ENCODE measurements around the gene CHSY3. TPM values are rescaled to one million over a fixed set of nuclear protein-coding genes. Genes with fewer than 3 reads are reported as not detected.
A peak's percentile ranks its signal among the peaks of the same experiment; 100 is the strongest.

CHSY3 gene
- polyA plus RNA-seq, 1 donor from 2014 or later, result 0.40 TPM

DNA sequence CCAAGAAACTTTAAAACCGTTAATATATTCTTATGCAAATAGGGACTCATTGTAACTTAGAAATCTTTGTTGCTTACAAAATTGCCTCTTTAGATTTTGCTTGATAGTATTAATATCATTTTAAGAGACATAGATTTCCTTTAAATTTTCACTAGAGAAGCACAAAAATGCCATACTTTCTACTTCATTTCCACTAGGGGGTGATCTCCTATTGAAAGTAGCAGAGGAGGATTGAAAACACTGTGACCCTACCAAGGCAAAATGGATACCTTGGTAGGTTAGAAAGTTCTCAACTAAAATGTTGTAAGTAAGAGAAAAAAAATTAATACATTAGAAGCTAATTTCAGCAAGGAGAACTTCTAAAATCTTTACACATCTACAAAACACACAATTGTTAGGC, 204.9 kb downstream of the CHSY3 start:
- no peak overlapping the region for H3K4me3 ChIP-seq (ENCODE audit: low read length)
- no peak overlapping the region for H3K4me2 ChIP-seq (ENCODE audit: low read length)
- H3K9me3 ChIP-seq (ENCODE audit: low read length), result no peaks in the 10 kb centered on the region
- H2AFZ ChIP-seq (ENCODE audit: low read depth, low read length), result no peak overlapping the region
- no peak overlapping the region for H3K27ac ChIP-seq (ENCODE audit: low read length)
- H3K36me3 ChIP-seq (ENCODE audit: insufficient read depth, low read length), result no peaks in the 10 kb centered on the region
- H4K20me1 ChIP-seq (ENCODE audit: insufficient read depth), result no peaks in the 10 kb centered on the region
- H3F3A ChIP-seq (ENCODE audit: insufficient read depth, low read length, poor library complexity, severe bottlenecking), result no peaks in the 10 kb centered on the region
- H3K9ac ChIP-seq (ENCODE audit: low read length), result no peak overlapping the region
- H3K79me2 ChIP-seq (replicated peaks; ENCODE audit: insufficient read depth, low read length), result no peaks in the 10 kb centered on the region
- TF ChIP-seq EP300 (conservative IDR thresholded peaks at IDR 0.05; ENCODE audit: poor library complexity, severe bottlenecking) (no peak), SMC3 (conservative IDR thresholded peaks at IDR 0.05; ENCODE audit: poor library complexity) (peak; percentile 69), RAD21 (conservative IDR thresholded peaks at IDR 0.05) (peak; percentile 66), CTCF (IDR thresholded peaks at IDR 0.05; ENCODE audit: poor library complexity, severe bottlenecking) (peak; percentile 61)
- no peaks in the 10 kb centered on the region for H3K9me2 ChIP-seq (ENCODE audit: insufficient read depth, low read length)
- no peaks in the 10 kb centered on the region for H3K27me3 ChIP-seq (ENCODE audit: insufficient read depth, low read depth, low read length)

DNA sequence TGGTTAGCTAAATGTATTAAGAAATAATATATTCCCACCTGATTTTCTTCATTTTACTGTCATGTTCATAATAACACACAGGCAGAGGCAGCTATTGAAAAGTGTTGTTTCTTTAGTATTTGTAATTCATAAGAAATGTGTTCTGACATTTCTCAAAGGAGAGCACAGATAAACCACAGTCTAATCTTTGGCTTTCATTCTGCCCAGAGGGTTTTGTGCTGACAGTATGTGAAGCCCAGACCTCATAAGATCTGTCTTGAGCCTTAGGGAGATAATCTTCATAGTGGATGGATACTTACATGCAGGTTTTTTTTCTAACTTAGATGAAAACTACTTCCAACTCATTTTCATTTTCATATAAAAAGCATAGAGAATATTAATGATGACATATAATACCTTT, 206.1 kb downstream of the CHSY3 start:
- Histone ChIP-seq H2AFZ (ENCODE audit: low read depth, low read length) (no peak overlapping the region), H3K9me3 (ENCODE audit: low read length) (no peaks in the 10 kb centered on the region), H3F3A (ENCODE audit: insufficient read depth, low read length, poor library complexity, severe bottlenecking) (no peaks in the 10 kb centered on the region), H3K9me2 (ENCODE audit: insufficient read depth, low read length) (no peaks in the 10 kb centered on the region), H3K79me2 (replicated peaks; ENCODE audit: insufficient read depth, low read length) (no peaks in the 10 kb centered on the region), H3K4me3 (ENCODE audit: low read length) (no peak overlapping the region), H3K36me3 (ENCODE audit: insufficient read depth, low read length) (no peaks in the 10 kb centered on the region), H3K27ac (ENCODE audit: low read length) (no peak overlapping the region), H4K20me1 (ENCODE audit: insufficient read depth) (no peaks in the 10 kb centered on the region), H3K27me3 (ENCODE audit: insufficient read depth, low read depth, low read length) (no peaks in the 10 kb centered on the region), H3K4me2 (ENCODE audit: low read length) (no peak overlapping the region), H3K9ac (ENCODE audit: low read length) (no peak overlapping the region)
- TF ChIP-seq EZH2 (IDR thresholded peaks at IDR 0.05; ENCODE audit: borderline replicate concordance, insufficient read depth, low read length, poor library complexity, severe bottlenecking) (no peak), TAF1 (IDR thresholded peaks at IDR 0.05; ENCODE audit: low read depth) (no peak), POLR2AphosphoS5 (IDR thresholded peaks at IDR 0.05) (no peak), MXI1 (conservative IDR thresholded peaks at IDR 0.05; ENCODE audit: poor library complexity, severe bottlenecking) (no peak), SMC3 (conservative IDR thresholded peaks at IDR 0.05; ENCODE audit: poor library complexity) (no peak), EP300 (conservative IDR thresholded peaks at IDR 0.05; ENCODE audit: poor library complexity, severe bottlenecking) (no peak), CTCF (IDR thresholded peaks at IDR 0.05; ENCODE audit: poor library complexity, severe bottlenecking) (no peak), RAD21 (conservative IDR thresholded peaks at IDR 0.05) (no peak)
- TF ChIP-seq, protein P1, sequence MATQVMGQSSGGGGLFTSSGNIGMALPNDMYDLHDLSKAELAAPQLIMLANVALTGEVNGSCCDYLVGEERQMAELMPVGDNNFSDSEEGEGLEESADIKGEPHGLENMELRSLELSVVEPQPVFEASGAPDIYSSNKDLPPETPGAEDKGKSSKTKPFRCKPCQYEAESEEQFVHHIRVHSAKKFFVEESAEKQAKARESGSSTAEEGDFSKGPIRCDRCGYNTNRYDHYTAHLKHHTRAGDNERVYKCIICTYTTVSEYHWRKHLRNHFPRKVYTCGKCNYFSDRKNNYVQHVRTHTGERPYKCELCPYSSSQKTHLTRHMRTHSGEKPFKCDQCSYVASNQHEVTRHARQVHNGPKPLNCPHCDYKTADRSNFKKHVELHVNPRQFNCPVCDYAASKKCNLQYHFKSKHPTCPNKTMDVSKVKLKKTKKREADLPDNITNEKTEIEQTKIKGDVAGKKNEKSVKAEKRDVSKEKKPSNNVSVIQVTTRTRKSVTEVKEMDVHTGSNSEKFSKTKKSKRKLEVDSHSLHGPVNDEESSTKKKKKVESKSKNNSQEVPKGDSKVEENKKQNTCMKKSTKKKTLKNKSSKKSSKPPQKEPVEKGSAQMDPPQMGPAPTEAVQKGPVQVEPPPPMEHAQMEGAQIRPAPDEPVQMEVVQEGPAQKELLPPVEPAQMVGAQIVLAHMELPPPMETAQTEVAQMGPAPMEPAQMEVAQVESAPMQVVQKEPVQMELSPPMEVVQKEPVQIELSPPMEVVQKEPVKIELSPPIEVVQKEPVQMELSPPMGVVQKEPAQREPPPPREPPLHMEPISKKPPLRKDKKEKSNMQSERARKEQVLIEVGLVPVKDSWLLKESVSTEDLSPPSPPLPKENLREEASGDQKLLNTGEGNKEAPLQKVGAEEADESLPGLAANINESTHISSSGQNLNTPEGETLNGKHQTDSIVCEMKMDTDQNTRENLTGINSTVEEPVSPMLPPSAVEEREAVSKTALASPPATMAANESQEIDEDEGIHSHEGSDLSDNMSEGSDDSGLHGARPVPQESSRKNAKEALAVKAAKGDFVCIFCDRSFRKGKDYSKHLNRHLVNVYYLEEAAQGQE (IDR thresholded peaks at IDR 0.05; ENCODE audit: borderline replicate concordance), result no peak

Data from neural cell (in vitro differentiated cells).